Smooth muscle cell (in vitro differentiated cells): Measurements from ENCODE around the gene SMARCAL1. TPM values are rescaled to one million over a fixed set of nuclear protein-coding genes. Genes with fewer than 3 reads are reported as not detected.

Experiments
- DNase-seq: peaks from one replicate; lab custom pipeline; 2025; ENCODE audit not compliant: unreplicated experiment; lab: John Stamatoyannopoulos, UW
- H2AFZ ChIP-seq: fragments of 200-600 bp; sonication (generic); 2 replicates; pipeline ENCODE4 v1.6.0; 2016; ENCODE audit warnings: antibody characterized with exemption, low read depth, mild to moderate bottlenecking
- H3F3A ChIP-seq: fragments of 200-600 bp; sonication (generic); 2 replicates; pipeline ENCODE4 v1.6.0; 2017; ENCODE audit warnings: antibody characterized with exemption, low read depth
- H3K27ac ChIP-seq: fragments of 200-600 bp; sonication (generic); 2 replicates; pipeline ENCODE4 v1.5.1; 2016; ENCODE audit warnings: low read depth, mild to moderate bottlenecking
- H3K27me3 ChIP-seq: fragments of 200-600 bp; sonication (generic); 2 replicates; pipeline ENCODE4 v1.6.1; 2016; ENCODE audit warnings: low read depth, mild to moderate bottlenecking
- H3K36me3 ChIP-seq: fragments of 200-600 bp; sonication (generic); 2 replicates; pipeline ENCODE4 v1.5.1; 2016; ENCODE audit warnings: low read depth
- H3K4me1 ChIP-seq: fragments of 200-600 bp; sonication (generic); 2 replicates; pipeline ENCODE4 v1.5.1; 2016; ENCODE audit warnings: low read depth
- H3K4me2 ChIP-seq: fragments of 200-600 bp; sonication (generic); 2 replicates; pipeline ENCODE4 v1.6.0; 2016; ENCODE audit warnings: mild to moderate bottlenecking
- H3K4me3 ChIP-seq: fragments of 200-600 bp; sonication (generic); 2 replicates; pipeline ENCODE4 v1.5.1; 2016; ENCODE audit warnings: mild to moderate bottlenecking
- H3K79me2 ChIP-seq: fragments of 200-600 bp; sonication (generic); 2 replicates; pipeline ENCODE4 v1.6.0; 2016; ENCODE audit warnings: low read depth, mild to moderate bottlenecking
- H3K9ac ChIP-seq: fragments of 200-600 bp; sonication (generic); 2 replicates; pipeline ENCODE4 v1.6.0; 2016; ENCODE audit warnings: low read depth
- H3K9me3 ChIP-seq: fragments of 200-600 bp; sonication (generic); replicated peaks from 2 replicates; pipeline ENCODE4 v1.5.1; 2016; ENCODE audit warnings: low read depth
- H4K20me1 ChIP-seq: fragments of 200-600 bp; sonication (generic); 2 replicates; pipeline ENCODE4 v1.6.0; 2016; ENCODE audit warnings: low read depth
- WGBS: methylation state at CpG from one replicate; pipeline ENCODE4 v1.1.7; 2016; ENCODE audit warnings: low lambda C conversion rate; 5-methylcytosine and 5-hydroxymethylcytosine counted together
- polyA plus RNA-seq: library from polyadenylated mRNA; unstranded; fragments of >200 nt; fragmentation: Nextera tagmentation; extraction: Ambion mirVana; gene quantifications from 2 replicates; pipeline ENCODE4 v1.2.1, GENCODE V29; 2016
- total RNA-seq: library from RNA; depleted of rRNA; stranded (reverse); fragments of >200 nt; gene quantifications from 2 replicates; pipeline ENCODE4 v1.2.3, GENCODE V29; 2014
- TF ChIP-seq, protein P1 (sequence below): fragments of 200-600 bp; sonication (generic); IDR thresholded peaks from 2 replicates; pipeline ENCODE4 v1.5.1; 2017; ENCODE audit warnings: borderline replicate concordance, mild to moderate bottlenecking, antibody characterized with exemption; ENCODE audit not compliant: insufficient read depth, poor library complexity, severe bottlenecking

The SMARCAL1 gene
- total and polyA plus RNA-seq, 2 experiments from 2014 or later = 23.1 to 33.5 TPM

DNA sequence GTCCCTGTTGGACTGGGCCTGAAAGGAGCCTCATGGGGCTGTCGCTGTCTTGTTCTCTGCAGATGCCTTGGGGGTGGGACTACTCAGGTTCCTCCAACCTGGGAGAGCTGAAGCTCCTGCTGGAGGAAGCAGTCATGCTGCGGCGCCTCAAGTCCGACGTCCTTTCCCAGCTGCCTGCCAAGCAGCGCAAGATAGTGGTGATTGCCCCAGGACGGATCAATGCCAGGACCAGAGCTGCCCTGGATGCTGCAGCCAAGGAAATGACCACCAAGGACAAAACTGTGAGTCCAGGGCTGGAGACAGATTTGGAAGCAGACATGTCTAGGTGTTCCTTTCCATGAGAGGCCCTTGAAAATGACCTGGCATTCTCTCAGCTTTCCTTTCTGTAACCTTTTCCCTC is 38.5 kb downstream of the SMARCAL1 start:
- Histone ChIP-seq H3K36me3 (peaks cover 52% of the 10 kb centered on the region), H2AFZ (no peak overlapping the region), H3K9ac (no peak overlapping the region), H3K79me2 (no peaks in the 10 kb centered on the region), H3K4me3 (no peak overlapping the region), H3K27me3 (no peaks in the 10 kb centered on the region), H3K4me1 (no peaks in the 10 kb centered on the region), H3F3A (no peaks in the 10 kb centered on the region), H3K4me2 (no peak overlapping the region), H4K20me1 (no peaks in the 10 kb centered on the region), H3K27ac (no peak overlapping the region), H3K9me3 (no peaks in the 10 kb centered on the region)
- TF ChIP-seq, protein P1, sequence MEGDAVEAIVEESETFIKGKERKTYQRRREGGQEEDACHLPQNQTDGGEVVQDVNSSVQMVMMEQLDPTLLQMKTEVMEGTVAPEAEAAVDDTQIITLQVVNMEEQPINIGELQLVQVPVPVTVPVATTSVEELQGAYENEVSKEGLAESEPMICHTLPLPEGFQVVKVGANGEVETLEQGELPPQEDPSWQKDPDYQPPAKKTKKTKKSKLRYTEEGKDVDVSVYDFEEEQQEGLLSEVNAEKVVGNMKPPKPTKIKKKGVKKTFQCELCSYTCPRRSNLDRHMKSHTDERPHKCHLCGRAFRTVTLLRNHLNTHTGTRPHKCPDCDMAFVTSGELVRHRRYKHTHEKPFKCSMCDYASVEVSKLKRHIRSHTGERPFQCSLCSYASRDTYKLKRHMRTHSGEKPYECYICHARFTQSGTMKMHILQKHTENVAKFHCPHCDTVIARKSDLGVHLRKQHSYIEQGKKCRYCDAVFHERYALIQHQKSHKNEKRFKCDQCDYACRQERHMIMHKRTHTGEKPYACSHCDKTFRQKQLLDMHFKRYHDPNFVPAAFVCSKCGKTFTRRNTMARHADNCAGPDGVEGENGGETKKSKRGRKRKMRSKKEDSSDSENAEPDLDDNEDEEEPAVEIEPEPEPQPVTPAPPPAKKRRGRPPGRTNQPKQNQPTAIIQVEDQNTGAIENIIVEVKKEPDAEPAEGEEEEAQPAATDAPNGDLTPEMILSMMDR = no peak
- DNase-seq = no peak
- 93% methylated on average over 7 of the region's 7 CpGs for WGBS

DNA sequence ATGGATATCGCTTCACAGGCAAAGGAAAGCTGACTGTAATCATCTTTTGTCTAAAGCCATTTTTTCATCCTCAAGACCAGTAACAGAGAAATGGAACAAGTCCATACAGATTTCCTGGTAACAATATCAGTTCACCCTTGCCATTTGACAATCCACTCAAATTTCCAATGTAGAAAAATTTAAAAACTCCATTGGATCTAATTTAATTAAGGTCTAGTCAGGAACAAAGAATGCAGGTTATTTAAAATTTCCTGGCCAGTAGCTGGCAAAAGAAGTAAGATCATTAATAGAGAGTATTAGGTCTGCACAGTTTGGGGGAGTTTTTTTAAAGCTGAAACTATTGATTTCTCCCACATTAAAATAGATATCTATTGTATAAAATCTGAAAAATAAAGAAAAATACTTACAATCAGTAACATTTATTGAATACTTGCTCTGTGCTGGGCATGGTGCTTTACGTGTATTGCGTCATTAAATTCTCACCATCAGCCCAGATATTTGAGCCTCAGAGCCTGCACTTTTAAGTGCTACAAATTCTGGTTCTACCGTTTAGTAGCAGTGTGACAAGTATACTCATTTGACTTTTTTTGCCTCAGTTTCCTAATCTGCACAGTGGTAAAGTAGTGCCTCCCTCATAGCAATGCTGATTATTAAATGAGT is 41.8 kb downstream of the SMARCAL1 start:
- Histone ChIP-seq H3K27me3 (no peaks in the 10 kb centered on the region), H3K36me3 (peaks cover 35% of the 10 kb centered on the region), H3K79me2 (no peaks in the 10 kb centered on the region), H3K4me3 (no peak overlapping the region), H3K27ac (no peak overlapping the region), H4K20me1 (no peaks in the 10 kb centered on the region), H3K9me3 (no peaks in the 10 kb centered on the region), H3F3A (no peaks in the 10 kb centered on the region), H2AFZ (no peak overlapping the region), H3K4me2 (no peak overlapping the region), H3K4me1 (no peaks in the 10 kb centered on the region), H3K9ac (no peak overlapping the region)
- 98% methylated on average over 4 of the region's 4 CpGs for WGBS
- TF ChIP-seq, protein P1 = no peak
- DNase-seq = no peak

DNA sequence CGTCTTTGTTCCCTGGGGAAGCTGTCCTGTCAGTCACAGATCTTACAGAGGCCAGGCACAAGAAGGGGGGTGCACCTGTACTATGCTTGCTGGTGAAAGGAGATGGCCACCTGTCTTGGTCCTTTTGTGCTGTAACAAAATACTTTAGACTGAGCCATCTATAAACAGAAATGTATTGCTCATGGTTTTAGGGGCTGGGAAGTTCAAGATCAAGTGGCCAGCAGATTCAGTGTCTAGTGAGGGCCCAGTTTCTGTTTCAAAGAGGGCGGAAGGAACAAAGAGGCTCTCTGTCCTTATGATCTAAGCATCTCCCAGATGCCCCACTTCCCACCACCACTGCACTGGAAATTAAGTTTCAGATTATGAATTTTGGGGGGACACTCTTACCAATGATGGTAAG is 50.9 kb downstream of the SMARCAL1 start:
- DNase-seq = no peak
- Histone ChIP-seq H3K9me3 (no peaks in the 10 kb centered on the region), H2AFZ (no peak overlapping the region), H3K4me3 (no peak overlapping the region), H3K4me1 (no peaks in the 10 kb centered on the region), H3F3A (no peaks in the 10 kb centered on the region), H3K27me3 (no peaks in the 10 kb centered on the region), H3K9ac (no peak overlapping the region), H3K79me2 (no peaks in the 10 kb centered on the region), H3K36me3 (no peaks in the 10 kb centered on the region), H3K27ac (no peak overlapping the region), H3K4me2 (no peak overlapping the region), H4K20me1 (no peaks in the 10 kb centered on the region)
- TF ChIP-seq, protein P1 = no peak
- 81% methylated on average over 2 of the region's 2 CpGs for WGBS

DNA sequence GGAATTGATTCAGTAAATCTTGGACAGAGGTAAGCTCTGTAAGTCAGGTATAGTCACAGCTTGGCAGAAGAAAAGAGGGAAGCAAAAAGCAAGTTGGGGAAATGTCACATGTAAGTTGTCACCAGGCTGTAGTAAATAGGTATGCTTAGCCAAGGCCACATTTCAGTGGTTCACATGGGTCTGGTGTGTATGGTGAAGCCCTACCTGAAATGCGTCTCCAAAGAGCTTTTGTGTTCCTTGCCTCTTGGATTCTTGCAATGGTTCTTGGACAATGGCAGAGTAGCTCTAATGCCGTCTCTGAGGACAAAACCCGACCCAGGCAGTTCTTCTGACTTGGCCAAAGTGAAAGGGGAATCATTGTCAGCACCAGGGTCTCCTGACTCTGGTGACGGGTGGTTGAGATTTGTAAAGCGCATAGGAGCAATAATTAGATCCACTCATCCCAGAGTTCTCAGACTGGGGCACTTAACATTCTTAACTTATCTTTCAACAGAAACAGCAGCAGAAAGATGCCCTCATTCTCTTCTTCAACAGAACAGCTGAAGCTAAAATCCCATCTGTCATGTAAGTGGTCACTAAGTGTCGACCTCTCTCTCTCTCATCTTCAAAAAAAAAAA is 51.9 kb downstream of the SMARCAL1 start:
- H2AFZ ChIP-seq = no peak overlapping the region

More for the DNA sequence above, 51.9 kb downstream of the SMARCAL1 start:
- Histone ChIP-seq H3K79me2 (no peaks in the 10 kb centered on the region), H3K4me3 (no peak overlapping the region), H3K9ac (no peak overlapping the region), H3F3A (no peaks in the 10 kb centered on the region), H3K36me3 (no peaks in the 10 kb centered on the region), H3K27me3 (no peaks in the 10 kb centered on the region), H3K9me3 (no peaks in the 10 kb centered on the region), H4K20me1 (no peaks in the 10 kb centered on the region), H3K4me1 (no peaks in the 10 kb centered on the region), H3K4me2 (no peak overlapping the region), H3K27ac (no peak overlapping the region)
- TF ChIP-seq, protein P1 = no peak
- no peak for DNase-seq
- 64% methylated on average over 6 of the region's 6 CpGs for WGBS
